Fibroblast of skin of left biceps (primary cell): ENCODE data around the gene DTNA.

Experiments
- DNase-seq, 2 experiments: peaks; one replicate each; pipeline ENCODE4 v3.0.0-alpha.2; 2013; ENCODE audit warnings: low read depth in 2 of 2

Gene DTNA

GRCh38 chr18:34807106-34807796 is 97.2 kb downstream of the DTNA start:
- DNase-seq: no peak

GRCh38 chr18:34808389-34808788 is 98.3 kb downstream of the DTNA start:
- DNase-seq: no peak

- no peak for DNase-seq
Measured at GRCh38 chr18:34809451-34810072, 99.5 kb downstream of the DTNA start.

GRCh38 chr18:34816183-34816582 is 106.1 kb downstream of the DTNA start:
- no peak for DNase-seq

GRCh38 chr18:34817636-34818035 is 107.5 kb downstream of the DTNA start:
- no peak for DNase-seq

- no peak for DNase-seq
Measured at GRCh38 chr18:34818064-34818463, 108.0 kb downstream of the DTNA start.

GRCh38 chr18:34820360-34821065 is 110.4 kb downstream of the DTNA start:
- DNase-seq: no peak

- DNase-seq: no peak
Measured at GRCh38 chr18:34821669-34822210, 111.6 kb downstream of the DTNA start.

GRCh38 chr18:34828093-34828492 is 118.0 kb downstream of the DTNA start:
- no peak for DNase-seq

- DNase-seq: peak in 1 of 2 experiments; percentile 10
Measured at GRCh38 chr18:34834897-34835296, 124.8 kb downstream of the DTNA start.

- DNase-seq: no peak
Measured at GRCh38 chr18:34835466-34835865, 125.4 kb downstream of the DTNA start.

- DNase-seq: no peak
Measured at GRCh38 chr18:34837769-34838272, 127.7 kb downstream of the DTNA start.

GRCh38 chr18:34838669-34839068 is 128.6 kb downstream of the DTNA start:
- no peak for DNase-seq

GRCh38 chr18:34840256-34840826 is 130.2 kb downstream of the DTNA start:
- DNase-seq: no peak

- no peak for DNase-seq
Measured at GRCh38 chr18:34841891-34842290, 131.8 kb downstream of the DTNA start.

GRCh38 chr18:34844072-34844471 is 134.0 kb downstream of the DTNA start:
- DNase-seq: no peak

- no peak for DNase-seq
Measured at GRCh38 chr18:34844732-34845459, 134.8 kb downstream of the DTNA start.

GRCh38 chr18:34847408-34847807 is 137.3 kb downstream of the DTNA start:
- no peak for DNase-seq

GRCh38 chr18:34848156-34848555 is 138.1 kb downstream of the DTNA start:
- no peak for DNase-seq

GRCh38 chr18:34848695-34849094 is 138.6 kb downstream of the DTNA start:
- DNase-seq: no peak

- DNase-seq: no peak
Measured at GRCh38 chr18:34857320-34857719, 147.2 kb downstream of the DTNA start.
